Tibial artery (tissue), 4 donors: ENCODE results near the gene DSE.

Source experiments
- DNase-seq, 2 donors: peaks; one replicate each; pipeline ENCODE4 v3.0.0-alpha.2; 2019
- H3K27ac ChIP-seq, 2 donors: fragments of 200-600 bp; sonication (generic) in 1 of 2; 1 replicate in 1 of 2; 2 replicates in 1 of 2; pipeline ENCODE4 v1.5.1; 2018 to 2019; ENCODE audit warnings: mild to moderate bottlenecking in 1 of 2
- H3K27me3 ChIP-seq, 2 donors: fragments of 200-600 bp; sonication (generic) in 1 of 2; one replicate each; pipeline versions ENCODE4 v1.5.1 to v1.6.0; 2016 to 2019
- H3K36me3 ChIP-seq, 3 donors: fragments of 200-600 bp; sonication (generic) in 2 of 3; one replicate each; pipeline ENCODE4 v1.5.1; 2016 to 2019; ENCODE audit warnings: mild to moderate bottlenecking in 2 of 3
- H3K4me1 ChIP-seq, 4 donors: fragments of 200-600 bp; sonication (generic) in 2 of 4; 1 replicate in 3 of 4; 2 replicates in 1 of 4; pipeline ENCODE4 v1.5.1; 2016 to 2019
- H3K4me3 ChIP-seq, 2 donors: fragments of 200-600 bp; sonication (generic) in 1 of 2; 1 replicate in 1 of 2; 2 replicates in 1 of 2; pipeline ENCODE4 v1.5.1; 2018 to 2019; ENCODE audit warnings: mild to moderate bottlenecking in 2 of 2
- H3K9me3 ChIP-seq, 3 donors: fragments of 200-600 bp; sonication (generic) in 1 of 3; one replicate each; pipeline ENCODE4 v1.5.1; 2016 to 2019
- intact Hi-C: fragments of 100-400 bp; cut with DNase I; formaldehyde crosslinking; loops from one replicate; pipeline ENCODE4 v1.15.0; 2023; ENCODE audit warnings: low total_unique reads
- TF ChIP-seq, protein P1 (sequence below), 2 experiments: fragments of 200-600 bp in 1 of 2; fragments of 450-650 bp in 1 of 2; IDR thresholded peaks; one replicate each; pipeline ENCODE4 v1.5.1; 2017 to 2019; ENCODE audit warnings: antibody characterized with exemption in 2 of 2, mild to moderate bottlenecking in 1 of 2, moderate library complexity in 1 of 2

DSE gene

DNA sequence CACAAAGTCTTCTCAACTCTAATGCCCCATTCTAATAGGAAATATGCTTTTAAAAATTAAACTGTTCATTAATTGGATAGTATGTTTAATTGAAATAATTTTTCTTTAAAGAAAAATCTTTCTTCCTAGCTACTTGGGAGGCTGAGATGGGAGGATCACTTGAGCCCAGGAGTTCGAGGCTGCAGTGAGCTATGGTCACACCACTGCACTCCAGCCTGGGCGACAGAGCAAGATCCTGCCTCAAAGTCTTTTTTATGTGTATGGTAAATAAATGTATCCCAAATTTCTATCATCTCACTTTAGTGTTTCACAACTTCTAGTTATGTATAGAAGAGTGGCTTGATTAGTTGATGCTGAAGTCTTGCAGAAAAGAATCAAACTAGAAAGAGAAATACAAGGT, 4.5 kb downstream of the DSE start:
- Histone ChIP-seq H3K27ac (no peak overlapping the region), H3K36me3 (no peaks in the 10 kb centered on the region), H3K9me3 (no peaks in the 10 kb centered on the region), H3K4me1 (peaks cover 0 to 3% (median 0%) of the 10 kb centered on the region in 4 donors), H3K27me3 (no peaks in the 10 kb centered on the region), H3K4me3 (no peak overlapping the region)
- TF ChIP-seq, protein P1, sequence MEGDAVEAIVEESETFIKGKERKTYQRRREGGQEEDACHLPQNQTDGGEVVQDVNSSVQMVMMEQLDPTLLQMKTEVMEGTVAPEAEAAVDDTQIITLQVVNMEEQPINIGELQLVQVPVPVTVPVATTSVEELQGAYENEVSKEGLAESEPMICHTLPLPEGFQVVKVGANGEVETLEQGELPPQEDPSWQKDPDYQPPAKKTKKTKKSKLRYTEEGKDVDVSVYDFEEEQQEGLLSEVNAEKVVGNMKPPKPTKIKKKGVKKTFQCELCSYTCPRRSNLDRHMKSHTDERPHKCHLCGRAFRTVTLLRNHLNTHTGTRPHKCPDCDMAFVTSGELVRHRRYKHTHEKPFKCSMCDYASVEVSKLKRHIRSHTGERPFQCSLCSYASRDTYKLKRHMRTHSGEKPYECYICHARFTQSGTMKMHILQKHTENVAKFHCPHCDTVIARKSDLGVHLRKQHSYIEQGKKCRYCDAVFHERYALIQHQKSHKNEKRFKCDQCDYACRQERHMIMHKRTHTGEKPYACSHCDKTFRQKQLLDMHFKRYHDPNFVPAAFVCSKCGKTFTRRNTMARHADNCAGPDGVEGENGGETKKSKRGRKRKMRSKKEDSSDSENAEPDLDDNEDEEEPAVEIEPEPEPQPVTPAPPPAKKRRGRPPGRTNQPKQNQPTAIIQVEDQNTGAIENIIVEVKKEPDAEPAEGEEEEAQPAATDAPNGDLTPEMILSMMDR (IDR thresholded peaks at IDR 0.05) = no peak
- intact Hi-C loops = loop anchor here (10.0 kb wide), 1 partner anchor 140 kb away; the partner anchor contains the start of gene CALHM5
- no peak for DNase-seq

DNA sequence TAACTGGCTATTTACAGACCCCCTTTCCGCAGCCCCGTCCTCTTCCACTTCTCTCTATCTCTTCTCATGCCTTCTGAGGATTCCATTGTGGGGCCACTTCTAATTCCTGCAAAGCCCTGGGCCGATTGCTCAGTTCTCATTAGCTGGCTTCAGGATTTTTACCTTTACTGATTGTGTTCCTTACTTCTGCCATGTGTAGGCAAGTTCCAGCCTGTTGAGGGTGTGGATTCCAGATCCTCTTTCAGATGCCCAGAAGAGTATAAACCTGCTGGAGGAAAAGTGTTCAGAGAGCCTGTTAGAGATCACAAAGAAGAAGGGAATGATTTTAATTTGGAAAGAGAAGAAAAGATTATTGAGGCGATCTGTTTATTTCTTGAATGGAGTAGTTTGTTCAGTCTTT, 5.4 kb downstream of the DSE start:
- DNase-seq = no peak
- no peaks in the 10 kb centered on the region for H3K36me3 ChIP-seq
- H3K27ac ChIP-seq = no peak overlapping the region
- TF ChIP-seq, protein P1 (IDR thresholded peaks at IDR 0.05) = no peak
- no peaks in the 10 kb centered on the region for H3K9me3 ChIP-seq
- peaks cover 0 to 3% (median 0%) of the 10 kb centered on the region in 4 donors for H3K4me1 ChIP-seq
- H3K27me3 ChIP-seq = no peaks in the 10 kb centered on the region
- H3K4me3 ChIP-seq = no peak overlapping the region
- intact Hi-C loops = loop anchor here (10.0 kb wide), 1 partner anchor 139 kb away; the partner anchor contains the start of gene CALHM5

DNA sequence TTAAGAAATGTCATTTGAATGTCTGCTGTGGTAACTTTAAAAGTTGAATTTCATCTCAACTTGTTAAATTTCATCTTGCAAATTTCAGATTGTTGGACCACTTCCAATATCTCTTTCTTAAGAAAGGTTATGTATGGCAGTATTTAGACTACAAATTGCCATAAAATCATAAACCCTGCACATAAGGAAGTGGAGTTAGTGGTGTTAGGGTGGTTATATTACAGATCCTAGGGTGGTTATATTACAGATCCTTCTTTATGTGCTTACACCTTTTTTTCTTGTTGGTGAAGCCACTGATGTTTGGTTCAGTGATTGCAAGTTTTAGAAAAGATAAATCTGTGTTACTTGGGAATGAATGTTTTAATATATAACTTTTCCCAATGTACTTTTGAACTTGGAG, 9.0 kb downstream of the DSE start:
- Histone ChIP-seq H3K27me3 (no peaks in the 10 kb centered on the region), H3K9me3 (no peaks in the 10 kb centered on the region), H3K36me3 (no peaks in the 10 kb centered on the region), H3K4me3 (no peak overlapping the region), H3K27ac (no peak overlapping the region), H3K4me1 (no peaks in the 10 kb centered on the region)
- intact Hi-C loops = loop anchor here (10.0 kb wide), 1 partner anchor 135 kb away; the partner anchor contains the start of gene CALHM5
- no peak for DNase-seq
- TF ChIP-seq, protein P1 (IDR thresholded peaks at IDR 0.05) = no peak

DNA sequence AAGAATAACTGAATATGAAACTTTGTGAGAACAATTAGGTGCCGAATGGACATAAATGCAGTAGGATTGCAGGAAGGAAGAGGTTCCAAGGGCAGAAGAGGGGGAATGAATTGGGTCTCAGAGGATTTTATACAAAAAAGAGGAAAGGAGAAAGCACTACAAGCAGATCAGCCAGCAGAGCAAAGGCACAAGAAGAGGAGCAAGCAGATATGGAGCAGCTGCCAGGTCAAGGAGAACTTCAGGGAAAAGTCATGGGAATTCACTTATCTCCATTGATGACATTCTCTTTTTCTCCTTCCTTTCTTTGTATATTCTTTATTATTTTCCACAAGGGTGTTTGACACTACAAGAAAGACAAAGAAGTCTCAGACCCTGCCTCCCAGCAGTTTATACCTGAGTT, 9.6 kb downstream of the DSE start:
- H3K27ac ChIP-seq = no peak overlapping the region
- H3K27me3 ChIP-seq = no peaks in the 10 kb centered on the region
- peaks cover 0 to 5% (median 0%) of the 10 kb centered on the region in 4 donors for H3K4me1 ChIP-seq
- intact Hi-C loops = no loop called here
- H3K36me3 ChIP-seq = no peaks in the 10 kb centered on the region
- TF ChIP-seq, protein P1 (IDR thresholded peaks at IDR 0.05) = no peak
- no peak overlapping the region for H3K4me3 ChIP-seq
- no peak for DNase-seq
- no peaks in the 10 kb centered on the region for H3K9me3 ChIP-seq

DNA sequence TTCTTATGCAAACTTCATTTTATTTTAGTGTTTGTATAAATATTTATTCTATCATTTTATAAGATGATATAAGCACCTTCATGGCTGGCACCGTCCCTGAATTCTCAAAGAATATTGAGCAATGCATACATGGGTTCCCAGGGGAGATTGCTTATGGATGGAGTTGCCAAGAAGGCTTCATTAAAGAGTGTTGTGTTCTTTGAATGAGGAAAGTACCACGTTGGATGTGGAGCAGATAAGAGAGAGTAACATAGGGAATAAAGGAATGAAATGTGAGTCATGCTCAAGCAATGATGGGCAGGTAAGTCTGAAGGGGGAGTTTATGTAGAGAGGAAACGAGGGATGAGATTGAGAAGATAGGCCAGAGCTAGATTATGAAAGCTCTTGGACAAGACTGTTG, 10.3 kb downstream of the DSE start:
- TF ChIP-seq, protein P1 (IDR thresholded peaks at IDR 0.05) = no peak
- H3K27me3 ChIP-seq = no peaks in the 10 kb centered on the region
- no peak overlapping the region for H3K4me3 ChIP-seq
- no peaks in the 10 kb centered on the region for H3K36me3 ChIP-seq
- intact Hi-C loops = no loop called here
- no peak for DNase-seq
- no peaks in the 10 kb centered on the region for H3K9me3 ChIP-seq
- no peak overlapping the region for H3K27ac ChIP-seq
- peaks cover 0 to 10% (median 3%) of the 10 kb centered on the region in 4 donors for H3K4me1 ChIP-seq

DNA sequence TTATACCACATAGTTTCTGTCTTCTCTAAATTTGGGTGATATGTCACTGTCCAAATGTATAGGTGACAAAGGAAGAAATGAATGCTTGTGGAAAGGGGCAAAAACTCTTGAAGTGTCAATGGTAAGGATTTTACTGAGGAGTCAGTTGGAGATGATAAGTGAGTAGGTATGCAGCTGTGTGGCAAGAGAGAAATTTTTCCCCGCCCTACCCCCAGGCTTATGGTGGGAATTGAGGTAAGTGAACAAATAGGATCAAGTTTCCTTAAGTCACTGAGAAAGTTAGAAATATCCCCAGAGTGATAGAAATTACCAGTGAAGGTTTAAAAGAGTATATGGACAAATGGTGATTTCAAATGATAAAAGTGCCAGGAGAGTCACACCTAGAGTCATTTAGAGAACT, 11.8 kb downstream of the DSE start:
- intact Hi-C loops = no loop called here
- peaks cover 0 to 26% (median 14%) of the 10 kb centered on the region in 4 donors for H3K4me1 ChIP-seq
- no peak overlapping the region for H3K27ac ChIP-seq
- TF ChIP-seq, protein P1 (IDR thresholded peaks at IDR 0.05) = no peak
- no peaks in the 10 kb centered on the region for H3K9me3 ChIP-seq
- no peaks in the 10 kb centered on the region for H3K27me3 ChIP-seq
- no peak overlapping the region for H3K4me3 ChIP-seq
- DNase-seq = no peak
- H3K36me3 ChIP-seq = no peaks in the 10 kb centered on the region
